Uterus (tissue), 4 donors: Measurements from ENCODE around the gene SLC2A6. TPM values are rescaled to one million over a fixed set of nuclear protein-coding genes. Genes with fewer than 3 reads are reported as not detected.
A peak's percentile ranks its signal among the peaks of the same experiment; 100 is the strongest.

Experiments used
- DNase-seq, 2 donors: peaks; one replicate each; pipeline ENCODE4 v3.0.0-alpha.2; 2019 to 2020
- H3K27ac ChIP-seq, 2 donors: fragments of 200-600 bp; sonication (generic); 1 replicate in 1 of 2; 2 replicates in 1 of 2; pipeline ENCODE4 v1.5.1; 2016 to 2018
- H3K27me3 ChIP-seq, 2 donors: fragments of 200-600 bp; sonication (generic); one replicate each; pipeline ENCODE4 v1.5.1; 2018 to 2019; ENCODE audit warnings: control low read depth in 1 of 2
- H3K36me3 ChIP-seq, 2 donors: fragments of 200-600 bp; sonication (generic); one replicate each; pipeline ENCODE4 v1.5.1; 2019; ENCODE audit warnings: control low read depth in 1 of 2
- H3K4me1 ChIP-seq, 2 donors: fragments of 200-600 bp; sonication (generic); one replicate each; pipeline ENCODE4 v1.5.1; 2018 to 2019; ENCODE audit warnings: control low read depth in 1 of 2
- H3K4me3 ChIP-seq, 2 donors: fragments of 200-600 bp; sonication (generic); 1 replicate in 1 of 2; 2 replicates in 1 of 2; pipeline ENCODE4 v1.5.1; 2018 to 2019; ENCODE audit warnings: mild to moderate bottlenecking in 1 of 2
- H3K9me3 ChIP-seq, 2 donors: fragments of 200-600 bp; sonication (generic); one replicate each; pipeline ENCODE4 v1.5.1; 2019; ENCODE audit warnings: control low read depth in 1 of 2
- POLR2A ChIP-seq, 2 donors: fragments of 450-650 bp; IDR thresholded peaks; one replicate each; pipeline ENCODE4 v1.6.1; 2016; ENCODE audit warnings: antibody characterized with exemption in 2 of 2, mild to moderate bottlenecking in 1 of 2, moderate library complexity in 1 of 2
- intact Hi-C: fragments of 100-400 bp; cut with DNase I; formaldehyde crosslinking; loops from one replicate; pipeline ENCODE4 v1.15.1; 2023; ENCODE audit warnings: low total_unique reads
- total RNA-seq, 4 donors: library from RNA; depleted of rRNA in 3 of 4; stranded (reverse); fragments of >200 nt in 3 of 4; gene quantifications; one replicate each; pipeline versions ENCODE4 v1.1.0 to v1.2.4, GENCODE V29; 2014 to 2023
- TF ChIP-seq, protein P1 (sequence below), 4 experiments: fragments of 200-600 bp in 2 of 4; fragments of 450-650 bp in 2 of 4; sonication (generic) in 2 of 4; IDR thresholded peaks; one replicate each; pipeline ENCODE4 v1.5.1; 2016 to 2019; ENCODE audit warnings: antibody characterized with exemption in 4 of 4, mild to moderate bottlenecking in 2 of 4, moderate library complexity in 1 of 4
- donor health status: DM: yes; HTN: yes; CAD: no.

Gene SLC2A6
- total RNA-seq, 4 donors from 2014 or later, result 0.26 to 11.5 (median 2.1) TPM

DNA sequence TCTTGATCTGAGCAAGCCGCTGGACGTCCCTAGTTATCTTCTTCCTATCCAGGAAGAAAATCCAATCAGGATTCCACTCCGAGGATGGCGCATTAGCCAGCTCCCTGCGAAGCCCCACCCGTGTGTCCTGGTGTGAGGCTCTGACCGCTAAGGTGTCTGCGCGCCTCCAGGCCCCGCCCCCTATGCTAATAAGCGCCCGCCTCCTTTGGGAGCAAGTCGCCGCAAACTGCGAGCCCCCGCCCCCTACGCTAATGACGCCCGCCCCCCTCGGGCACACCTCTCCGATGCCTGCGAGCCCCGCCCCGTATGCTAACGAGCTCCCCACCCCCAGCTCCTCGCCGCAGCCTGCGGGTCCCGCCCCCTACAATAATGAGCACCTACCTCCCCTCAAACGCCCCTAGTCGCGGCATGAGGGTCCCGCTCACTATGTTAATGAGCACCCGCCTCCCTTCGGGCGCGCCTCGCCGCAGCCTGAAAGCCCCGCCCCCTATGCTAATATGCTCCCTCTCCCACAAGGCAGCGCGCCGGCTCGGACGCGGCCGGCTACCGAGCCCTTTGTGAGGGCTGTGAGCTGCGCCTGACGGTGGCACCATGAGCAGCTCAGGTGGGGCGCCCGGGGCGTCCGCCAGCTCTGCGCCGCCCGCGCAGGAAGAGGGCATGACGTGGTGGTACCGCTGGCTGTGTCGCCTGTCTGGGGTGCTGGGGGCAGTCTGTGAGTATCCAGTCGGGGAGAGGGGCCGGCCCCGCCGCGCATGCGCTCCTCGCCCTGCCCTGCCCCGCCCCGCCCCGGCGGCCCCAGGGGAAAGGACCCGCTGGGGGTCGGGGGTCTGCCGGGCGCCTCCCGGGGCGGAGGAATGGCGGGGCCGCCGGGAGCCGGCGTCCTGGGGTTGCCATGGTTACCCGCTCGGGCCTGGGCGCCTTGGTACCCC, 19.2 kb downstream of the SLC2A6 start, which contains the start of gene CACFD1:
TSS of gene CACFD1 (plus strand) at position 503 of the 929 bp plus-strand sequence. CDS start at position 592, 89 bp downstream.
- Histone ChIP-seq H3K9me3 (no peaks in the 10 kb centered on the region), H3K4me3 (peak within 1 kb of the TSS; percentile 59 to 71), H3K4me1 (no peaks in the 10 kb centered on the region), H3K27me3 (no peaks in the 10 kb centered on the region), H3K36me3 (no peaks in the 10 kb centered on the region), H3K27ac (peak within 1 kb of the TSS; percentile 87 to 98)
- peak; percentile 62 to 83 for TF ChIP-seq POLR2A (IDR thresholded peaks at IDR 0.05)
- TF ChIP-seq, protein P1, sequence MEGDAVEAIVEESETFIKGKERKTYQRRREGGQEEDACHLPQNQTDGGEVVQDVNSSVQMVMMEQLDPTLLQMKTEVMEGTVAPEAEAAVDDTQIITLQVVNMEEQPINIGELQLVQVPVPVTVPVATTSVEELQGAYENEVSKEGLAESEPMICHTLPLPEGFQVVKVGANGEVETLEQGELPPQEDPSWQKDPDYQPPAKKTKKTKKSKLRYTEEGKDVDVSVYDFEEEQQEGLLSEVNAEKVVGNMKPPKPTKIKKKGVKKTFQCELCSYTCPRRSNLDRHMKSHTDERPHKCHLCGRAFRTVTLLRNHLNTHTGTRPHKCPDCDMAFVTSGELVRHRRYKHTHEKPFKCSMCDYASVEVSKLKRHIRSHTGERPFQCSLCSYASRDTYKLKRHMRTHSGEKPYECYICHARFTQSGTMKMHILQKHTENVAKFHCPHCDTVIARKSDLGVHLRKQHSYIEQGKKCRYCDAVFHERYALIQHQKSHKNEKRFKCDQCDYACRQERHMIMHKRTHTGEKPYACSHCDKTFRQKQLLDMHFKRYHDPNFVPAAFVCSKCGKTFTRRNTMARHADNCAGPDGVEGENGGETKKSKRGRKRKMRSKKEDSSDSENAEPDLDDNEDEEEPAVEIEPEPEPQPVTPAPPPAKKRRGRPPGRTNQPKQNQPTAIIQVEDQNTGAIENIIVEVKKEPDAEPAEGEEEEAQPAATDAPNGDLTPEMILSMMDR (IDR thresholded peaks at IDR 0.05), result peak in 1 of 4 experiments; percentile 29
- peak; percentile 97 to 99 for DNase-seq
- intact Hi-C loops, result no loop called here

DNA sequence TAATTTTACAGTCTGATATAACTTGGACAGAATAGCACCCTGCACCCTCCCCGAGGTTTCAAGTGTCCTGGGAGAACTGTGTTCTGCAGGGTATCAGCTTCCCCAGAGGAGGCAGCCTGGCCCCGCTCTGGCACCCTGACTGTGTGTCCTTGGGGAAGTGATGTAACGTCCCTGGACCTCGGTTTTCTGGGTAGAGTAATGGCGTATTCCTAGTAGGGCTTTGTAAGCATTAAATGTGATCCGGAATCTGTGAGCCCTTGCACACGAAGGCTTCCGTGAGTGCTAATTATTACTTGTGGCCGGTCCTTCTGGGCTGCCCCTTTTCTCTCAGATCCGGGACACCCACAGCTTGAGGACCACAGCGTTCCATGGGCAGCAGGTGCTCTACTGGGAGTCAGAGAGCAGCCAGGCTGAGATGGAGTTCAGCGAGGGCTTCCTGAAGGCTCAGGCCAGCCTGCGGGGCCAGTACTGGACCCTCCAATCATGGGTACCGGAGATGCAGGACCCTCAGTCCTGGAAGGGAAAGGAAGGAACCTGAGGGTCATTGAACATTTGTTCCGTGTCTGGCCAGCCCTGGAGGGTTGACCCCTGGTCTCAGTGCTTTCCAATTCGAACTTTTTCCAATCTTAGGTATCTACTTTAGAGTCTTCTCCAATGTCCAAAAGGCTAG, 20.1 kb downstream of the SLC2A6 start:
- Histone ChIP-seq H3K36me3 (no peaks in the 10 kb centered on the region), H3K4me3 (peak overlapping the region; percentile 59 to 71), H3K27me3 (no peaks in the 10 kb centered on the region), H3K9me3 (no peaks in the 10 kb centered on the region), H3K27ac (peak overlapping the region; percentile 87 to 98), H3K4me1 (no peaks in the 10 kb centered on the region)
- intact Hi-C loops, result no loop called here
- no peak for DNase-seq
- TF ChIP-seq, protein P1 (IDR thresholded peaks at IDR 0.05), result no peak
- no peak for TF ChIP-seq POLR2A (IDR thresholded peaks at IDR 0.05)

DNA sequence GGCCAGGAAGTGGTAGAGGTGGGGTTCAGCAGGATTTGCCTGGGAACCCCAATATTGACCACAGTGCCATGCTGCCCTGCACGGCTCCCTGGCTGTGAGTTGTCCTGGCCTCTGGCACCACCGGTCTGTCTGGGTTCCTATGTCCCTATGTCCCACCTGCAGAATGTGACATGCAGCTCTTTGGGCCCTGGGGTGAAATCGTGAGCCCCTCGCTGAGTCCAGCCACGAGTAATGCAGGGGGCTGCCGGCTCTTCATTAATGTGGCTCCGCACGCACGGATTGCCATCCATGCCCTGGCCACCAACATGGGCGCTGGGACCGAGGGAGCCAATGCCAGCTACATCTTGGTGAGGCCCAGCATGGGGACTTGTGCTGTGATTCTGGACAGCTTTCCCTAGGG, 21.2 kb downstream of the SLC2A6 start:
- no peaks in the 10 kb centered on the region for H3K4me1 ChIP-seq
- no peaks in the 10 kb centered on the region for H3K27me3 ChIP-seq
- TF ChIP-seq, protein P1 (IDR thresholded peaks at IDR 0.05), result no peak
- no peak for TF ChIP-seq POLR2A (IDR thresholded peaks at IDR 0.05)
- H3K27ac ChIP-seq, result no peak overlapping the region
- no peak for DNase-seq
- H3K4me3 ChIP-seq, result no peak overlapping the region
- H3K36me3 ChIP-seq, result no peaks in the 10 kb centered on the region
- no peaks in the 10 kb centered on the region for H3K9me3 ChIP-seq
- intact Hi-C loops, result no loop called here

DNA sequence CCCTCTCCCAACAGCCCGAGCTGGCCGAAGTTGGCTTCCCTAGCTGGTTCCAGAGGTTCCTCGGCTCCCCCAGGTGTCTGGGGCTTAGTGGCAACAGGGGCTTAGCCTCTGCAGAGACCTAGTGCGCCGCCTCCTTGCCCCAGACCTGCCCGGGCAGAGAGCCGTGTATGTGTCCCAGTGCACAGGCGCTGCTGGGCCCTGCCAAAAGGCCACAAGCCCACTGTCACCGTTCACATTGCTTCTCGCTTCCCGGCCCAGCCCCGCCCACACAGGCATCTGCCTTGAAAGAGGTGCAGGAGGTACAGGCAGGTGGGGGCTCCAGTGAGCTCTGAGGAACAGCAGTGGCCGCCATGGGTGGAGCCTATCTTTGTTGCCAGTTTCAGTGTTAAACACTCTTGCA, 21.7 kb downstream of the SLC2A6 start:
- DNase-seq, result no peak
- Histone ChIP-seq H3K4me1 (no peaks in the 10 kb centered on the region), H3K27ac (no peak overlapping the region), H3K9me3 (no peaks in the 10 kb centered on the region), H3K36me3 (no peaks in the 10 kb centered on the region), H3K4me3 (no peak overlapping the region), H3K27me3 (no peaks in the 10 kb centered on the region)
- no peak for TF ChIP-seq POLR2A (IDR thresholded peaks at IDR 0.05)
- TF ChIP-seq, protein P1 (IDR thresholded peaks at IDR 0.05), result no peak
- intact Hi-C loops, result no loop called here

DNA sequence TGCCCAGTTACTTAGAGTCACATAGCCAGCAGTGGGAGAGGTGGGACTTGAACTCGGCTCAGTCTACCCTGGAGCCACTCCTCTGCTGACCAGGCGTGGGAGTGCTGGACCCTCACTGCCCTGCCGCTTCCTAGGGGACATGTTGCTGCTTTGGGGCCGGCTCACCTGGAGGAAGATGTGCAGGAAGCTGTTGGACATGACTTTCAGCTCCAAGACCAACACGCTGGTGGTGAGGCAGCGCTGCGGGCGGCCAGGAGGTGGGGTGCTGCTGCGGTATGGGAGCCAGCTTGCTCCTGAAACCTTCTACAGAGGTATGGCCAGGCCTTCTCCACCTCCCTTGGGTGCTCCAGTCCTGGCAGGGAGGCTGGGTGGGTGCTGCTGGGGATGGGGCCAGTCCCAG, 22.5 kb downstream of the SLC2A6 start:
- DNase-seq, result no peak
- TF ChIP-seq, protein P1 (IDR thresholded peaks at IDR 0.05), result no peak
- no peak for TF ChIP-seq POLR2A (IDR thresholded peaks at IDR 0.05)
- H3K27ac ChIP-seq, result no peak overlapping the region
- no peaks in the 10 kb centered on the region for H3K4me1 ChIP-seq
- no peak overlapping the region for H3K4me3 ChIP-seq
- no peaks in the 10 kb centered on the region for H3K27me3 ChIP-seq
- no peaks in the 10 kb centered on the region for H3K36me3 ChIP-seq
- intact Hi-C loops, result no loop called here
- H3K9me3 ChIP-seq, result no peaks in the 10 kb centered on the region
